ENCODE measurements around the gene HORMAD2. TPM values are rescaled to one million over a fixed set of nuclear protein-coding genes. Genes with fewer than 3 reads are reported as not detected.

Gene HORMAD2
- total and polyA plus RNA-seq, 9 of the 15 experiments (the other 6 are each of a cell fraction or from before 2014, with no cell fraction given), result not detected

DNA sequence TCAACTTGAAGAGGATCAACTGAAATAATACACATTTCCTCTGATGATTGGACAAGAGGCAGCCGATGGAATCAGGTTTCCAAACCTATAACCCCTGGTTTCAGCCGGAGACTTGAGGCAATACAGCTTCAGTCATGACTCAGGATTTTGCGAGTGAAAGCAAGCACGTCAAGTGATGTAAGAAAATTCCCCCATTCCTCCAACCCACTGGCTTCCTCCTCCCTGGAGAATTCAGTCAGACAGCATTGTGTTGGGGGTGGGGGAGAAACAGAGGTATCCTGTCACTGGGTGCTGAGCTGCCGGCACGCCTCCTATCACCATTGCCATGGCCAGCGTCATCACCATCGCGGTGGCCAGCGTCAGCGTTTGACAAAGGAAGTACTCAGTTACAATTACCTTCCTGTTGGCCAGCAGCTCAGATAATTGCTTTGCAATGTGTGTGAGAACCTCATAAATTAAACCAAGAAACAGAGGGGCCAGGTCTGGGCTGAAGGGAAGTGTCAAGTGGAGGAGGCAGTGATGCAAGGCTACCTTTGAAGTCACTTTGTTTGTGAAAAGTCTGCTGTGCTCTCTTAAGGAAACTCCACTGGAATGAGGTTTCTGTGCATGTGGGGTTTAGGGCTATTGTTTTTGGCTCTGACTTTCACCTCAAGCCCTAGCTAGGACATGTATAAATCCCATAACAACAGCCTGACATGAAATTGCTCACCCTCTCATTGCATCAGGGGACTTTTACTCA lies 116.0 kb downstream of the HORMAD2 start (continued):
- TF ChIP-seq, protein P1, sequence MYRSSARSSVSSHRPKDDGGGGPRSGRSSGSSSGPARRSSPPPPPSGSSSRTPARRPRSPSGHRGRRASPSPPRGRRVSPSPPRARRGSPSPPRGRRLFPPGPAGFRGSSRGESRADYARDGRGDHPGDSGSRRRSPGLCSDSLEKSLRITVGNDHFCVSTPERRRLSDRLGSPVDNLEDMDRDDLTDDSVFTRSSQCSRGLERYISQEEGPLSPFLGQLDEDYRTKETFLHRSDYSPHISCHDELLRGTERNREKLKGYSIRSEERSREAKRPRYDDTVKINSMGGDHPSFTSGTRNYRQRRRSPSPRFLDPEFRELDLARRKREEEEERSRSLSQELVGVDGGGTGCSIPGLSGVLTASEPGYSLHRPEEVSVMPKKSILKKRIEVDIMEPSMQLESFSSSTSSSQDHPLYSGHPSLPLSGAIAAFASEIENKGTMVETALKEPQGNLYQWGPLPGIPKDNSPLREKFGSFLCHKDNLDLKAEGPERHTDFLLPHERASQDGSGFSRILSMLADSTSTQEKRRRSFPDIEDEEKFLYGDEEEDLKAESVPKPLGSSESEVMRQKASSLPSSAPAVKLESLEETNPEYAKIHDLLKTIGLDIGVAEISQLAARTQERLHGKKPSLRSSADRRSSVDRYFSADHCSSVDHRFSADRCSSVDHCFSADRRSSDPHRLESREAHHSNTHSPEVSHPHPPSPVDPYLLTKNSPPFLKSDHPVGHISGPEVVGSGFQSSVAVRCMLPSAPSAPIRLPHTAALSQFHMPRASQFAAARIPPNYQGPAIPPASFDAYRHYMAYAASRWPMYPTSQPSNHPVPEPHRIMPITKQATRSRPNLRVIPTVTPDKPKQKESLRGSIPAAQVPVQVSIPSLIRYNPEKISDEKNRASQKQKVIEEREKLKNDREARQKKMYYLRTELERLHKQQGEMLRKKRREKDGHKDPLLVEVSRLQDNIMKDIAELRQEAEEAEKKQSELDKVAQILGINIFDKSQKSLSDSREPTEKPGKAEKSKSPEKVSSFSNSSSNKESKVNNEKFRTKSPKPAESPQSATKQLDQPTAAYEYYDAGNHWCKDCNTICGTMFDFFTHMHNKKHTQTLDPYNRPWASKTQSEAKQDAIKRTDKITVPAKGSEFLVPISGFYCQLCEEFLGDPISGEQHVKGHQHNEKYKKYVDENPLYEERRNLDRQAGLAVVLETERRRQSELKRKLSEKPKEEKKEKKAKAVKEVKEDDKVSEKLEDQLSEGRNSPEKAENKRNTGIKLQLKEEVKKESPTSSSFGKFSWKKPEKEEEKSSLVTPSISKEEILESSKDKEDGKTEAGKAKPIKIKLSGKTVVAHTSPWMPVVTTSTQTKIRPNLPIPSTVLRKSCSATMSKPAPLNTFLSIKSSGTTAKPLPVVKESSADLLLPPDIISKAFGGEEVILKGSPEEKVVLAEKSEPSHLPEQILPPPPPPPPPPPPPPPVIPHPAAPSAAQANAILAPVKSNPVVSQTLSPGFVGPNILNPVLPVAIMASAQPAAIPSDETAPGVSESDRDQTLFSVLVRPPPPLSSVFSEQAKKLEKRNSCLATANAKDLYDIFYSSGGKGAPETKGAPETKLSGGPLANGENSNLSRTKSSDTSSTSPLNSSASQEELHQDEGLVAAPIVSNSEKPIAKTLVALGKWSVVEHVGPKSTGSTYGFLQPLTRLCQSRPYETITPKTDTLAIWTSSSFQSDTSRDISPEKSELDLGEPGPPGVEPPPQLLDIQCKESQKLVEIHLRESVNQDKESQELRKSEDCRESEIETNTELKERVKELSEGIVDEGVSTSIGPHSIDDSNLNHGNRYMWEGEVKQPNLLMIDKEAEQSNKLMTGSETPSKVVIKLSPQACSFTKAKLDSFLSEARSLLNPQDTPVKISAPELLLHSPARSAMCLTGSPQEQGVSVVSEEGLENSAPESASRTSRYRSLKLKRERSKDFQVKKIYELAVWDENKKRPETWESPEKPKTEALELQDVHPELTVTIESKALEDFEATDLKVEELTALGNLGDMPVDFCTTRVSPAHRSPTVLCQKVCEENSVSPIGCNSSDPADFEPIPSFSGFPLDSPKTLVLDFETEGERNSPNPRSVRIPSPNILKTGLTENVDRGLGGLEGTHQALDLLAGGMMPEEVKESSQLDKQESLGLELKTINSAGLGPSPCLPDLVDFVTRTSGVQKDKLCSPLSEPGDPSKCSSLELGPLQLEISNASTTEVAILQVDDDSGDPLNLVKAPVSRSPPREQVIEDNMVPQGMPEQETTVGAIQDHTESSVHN (IDR thresholded peaks at IDR 0.05; ENCODE audit: borderline replicate concordance in 1 of 2, low read depth in 1 of 2), result peak in 1 of 2 experiments; percentile 74; a peak in 1 of 4 replicates
- TF ChIP-seq ZNF584 (CRISPR knock-in tag; IDR thresholded peaks at IDR 0.05; ENCODE audit: low read depth), result peak; percentile 59; the same call in 1 of the 2 replicates
- TF ChIP-seq SMAD4 (CRISPR knock-in tag; conservative IDR thresholded peaks at IDR 0.05), result peak; percentile 58; the same call in 1 of the 2 replicates
- TF ChIP-seq, protein P2, sequence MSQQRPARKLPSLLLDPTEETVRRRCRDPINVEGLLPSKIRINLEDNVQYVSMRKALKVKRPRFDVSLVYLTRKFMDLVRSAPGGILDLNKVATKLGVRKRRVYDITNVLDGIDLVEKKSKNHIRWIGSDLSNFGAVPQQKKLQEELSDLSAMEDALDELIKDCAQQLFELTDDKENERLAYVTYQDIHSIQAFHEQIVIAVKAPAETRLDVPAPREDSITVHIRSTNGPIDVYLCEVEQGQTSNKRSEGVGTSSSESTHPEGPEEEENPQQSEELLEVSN (IDR thresholded peaks at IDR 0.05; ENCODE audit: borderline replicate concordance in 1 of 2, extremely low read depth in 1 of 2, insufficient read depth in 1 of 2, insufficient read length in 1 of 2, low read depth in 1 of 2, low read length in 1 of 2, poor library complexity in 1 of 2, severe bottlenecking in 1 of 2), result peak in 1 of 2 experiments; percentile 7
- 0 out of 2 replicates have a peak, but pooled peaks have one; percentile 11 for TF ChIP-seq RFX1 (IDR thresholded peaks at IDR 0.05)
- TF ChIP-seq, protein P3, sequence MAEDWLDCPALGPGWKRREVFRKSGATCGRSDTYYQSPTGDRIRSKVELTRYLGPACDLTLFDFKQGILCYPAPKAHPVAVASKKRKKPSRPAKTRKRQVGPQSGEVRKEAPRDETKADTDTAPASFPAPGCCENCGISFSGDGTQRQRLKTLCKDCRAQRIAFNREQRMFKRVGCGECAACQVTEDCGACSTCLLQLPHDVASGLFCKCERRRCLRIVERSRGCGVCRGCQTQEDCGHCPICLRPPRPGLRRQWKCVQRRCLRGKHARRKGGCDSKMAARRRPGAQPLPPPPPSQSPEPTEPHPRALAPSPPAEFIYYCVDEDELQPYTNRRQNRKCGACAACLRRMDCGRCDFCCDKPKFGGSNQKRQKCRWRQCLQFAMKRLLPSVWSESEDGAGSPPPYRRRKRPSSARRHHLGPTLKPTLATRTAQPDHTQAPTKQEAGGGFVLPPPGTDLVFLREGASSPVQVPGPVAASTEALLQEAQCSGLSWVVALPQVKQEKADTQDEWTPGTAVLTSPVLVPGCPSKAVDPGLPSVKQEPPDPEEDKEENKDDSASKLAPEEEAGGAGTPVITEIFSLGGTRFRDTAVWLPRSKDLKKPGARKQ (CRISPR knock-in tag; IDR thresholded peaks at IDR 0.05), result no peak
